C4-2B (cell line): ENCODE data around the gene SHISA9.

Source experiments
- H3K27ac ChIP-seq: fragments of 450-650 bp; 2 replicates; pipeline ENCODE4 v1.5.1; 2017
- CTCF ChIP-seq: fragments of 450-650 bp; conservative IDR thresholded peaks from 2 replicates; pipeline ENCODE4 v1.5.1; 2017; ENCODE audit warnings: mild to moderate bottlenecking
- ZFX ChIP-seq: fragments of 450-650 bp; IDR thresholded peaks from 2 replicates; pipeline ENCODE4 v1.6.1; 2017

SHISA9 gene

GRCh38 chr16:13231365-13231764 is 330.0 kb downstream of the SHISA9 start:
- H3K27ac ChIP-seq, result no peak overlapping the region
- TF ChIP-seq CTCF, result no peak
- TF ChIP-seq ZFX, result no peak

- no peak for TF ChIP-seq CTCF
- TF ChIP-seq ZFX, result no peak
- H3K27ac ChIP-seq, result no peak overlapping the region
Observed at GRCh38 chr16:13234999-13235398, 333.6 kb downstream of the SHISA9 start.

GRCh38 chr16:13236308-13236707 is 334.9 kb downstream of the SHISA9 start:
- no peak overlapping the region for H3K27ac ChIP-seq
- no peak for TF ChIP-seq CTCF

GRCh38 chr16:13238182-13238581 is 336.8 kb downstream of the SHISA9 start:
- TF ChIP-seq ZFX (no peak), CTCF (no peak)
- H3K27ac ChIP-seq, result no peak overlapping the region

GRCh38 chr16:13242201-13242600 is 340.8 kb downstream of the SHISA9 start:
- no peak overlapping the region for H3K27ac ChIP-seq
- TF ChIP-seq ZFX, result no peak
- no peak for TF ChIP-seq CTCF

GRCh38 chr16:13244770-13245169 is 343.4 kb downstream of the SHISA9 start:
- TF ChIP-seq CTCF, result no peak
- no peak for TF ChIP-seq ZFX

GRCh38 chr16:13245713-13246377 is 344.4 kb downstream of the SHISA9 start:
- TF ChIP-seq CTCF, result no peak

More at GRCh38 chr16:13244770-13245169, 343.4 kb downstream of the SHISA9 start:
- H3K27ac ChIP-seq, result no peak overlapping the region

More at GRCh38 chr16:13245713-13246377, 344.4 kb downstream of the SHISA9 start:
- H3K27ac ChIP-seq, result no peak overlapping the region
